Frontal cortex (tissue), 4 donors: ENCODE results near the gene FAR2. TPM values are rescaled to one million over a fixed set of nuclear protein-coding genes. Genes with fewer than 3 reads are reported as not detected.
"Not testable (repeated sequence)": the region's sequence is repeated elsewhere in the genome, so short reads cannot be mapped to it uniquely, and the experiment has no call there.

Source experiments
- DNase-seq, 2 donors: peaks; one replicate each; pipeline ENCODE4 v3.0.0; 2012; ENCODE audit warnings: low spot score in 2 of 2
- FAIRE-seq: peaks from 2 replicates; lab custom pipeline; 2012; peaks lifted over from hg19 to GRCh38; lab: Jason Lieb, UNC
- total RNA-seq: library from RNA; depleted of rRNA; stranded (reverse); fragments of >200 nt; gene quantifications from one replicate; pipeline ENCODE4 v1.2.3, GENCODE V29; 2014
- donor health status: control.
- donor health status: control.
- donor health status: control.

FAR2 gene
- total RNA-seq, 1 donor from 2014 or later, result 49.3 TPM

DNA sequence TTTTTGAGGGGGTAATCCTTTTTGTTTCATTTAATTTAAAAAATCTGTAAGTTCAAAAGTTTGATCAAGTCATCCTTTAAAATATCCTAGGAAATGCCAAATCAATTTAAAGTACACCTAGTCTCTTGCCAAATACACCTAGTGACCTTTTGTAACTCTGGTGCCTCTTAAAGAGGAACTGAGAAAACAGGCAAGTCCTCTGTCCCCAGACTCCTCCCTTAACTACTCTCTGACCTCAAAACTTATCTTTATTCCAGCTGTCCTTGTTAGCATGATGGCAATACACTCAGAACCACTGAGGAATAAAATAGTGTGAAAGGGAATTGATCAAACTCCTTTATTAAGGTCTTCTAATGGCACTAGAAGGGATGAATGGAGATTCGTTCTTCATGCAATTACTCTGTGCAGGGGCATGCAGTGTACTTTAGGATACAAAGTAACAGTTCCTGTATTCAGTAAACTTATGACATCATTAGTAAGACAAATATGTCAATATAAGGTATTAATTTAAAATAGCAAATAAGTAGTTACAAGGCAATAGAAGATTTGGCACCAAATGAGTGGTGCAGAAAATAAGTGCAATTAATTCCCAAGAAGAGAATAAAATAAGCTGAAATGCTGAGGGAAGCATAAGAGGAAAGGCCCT lies 3.3 kb downstream of the FAR2 start:
- FAIRE-seq (no peak), DNase-seq (no peak)

DNA sequence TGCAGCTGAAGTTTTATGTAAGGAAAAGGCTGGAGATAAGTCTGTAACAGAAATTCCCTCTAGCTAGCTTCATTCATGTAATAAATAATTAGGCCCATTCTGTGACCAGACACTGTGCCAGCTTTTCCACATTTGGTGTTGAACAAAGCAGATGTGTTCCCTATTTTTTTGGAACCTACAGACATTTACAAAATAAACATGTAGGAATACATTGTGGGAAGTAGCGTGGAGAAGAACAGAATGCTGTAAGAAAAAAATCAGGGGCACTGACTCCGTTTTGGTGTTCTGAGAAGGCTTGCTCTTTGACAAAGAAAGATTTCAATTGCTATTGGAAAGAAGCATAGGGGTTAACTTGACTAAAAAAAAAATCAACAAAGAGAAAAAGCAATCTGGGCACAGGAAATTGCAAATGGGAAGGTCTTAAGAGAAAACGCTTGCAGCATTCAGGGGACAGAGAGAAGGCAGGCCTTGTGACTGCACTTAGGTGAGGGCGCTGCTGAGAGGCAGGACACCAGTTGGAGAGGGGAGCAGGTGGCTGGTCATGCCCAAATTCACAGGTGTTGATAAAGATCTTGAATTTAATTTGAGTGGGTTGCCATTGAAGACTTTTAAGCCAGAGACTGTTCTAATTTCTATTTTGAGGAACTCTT lies 4.0 kb downstream of the FAR2 start:
- DNase-seq (no peak), FAIRE-seq (no peak)

DNA sequence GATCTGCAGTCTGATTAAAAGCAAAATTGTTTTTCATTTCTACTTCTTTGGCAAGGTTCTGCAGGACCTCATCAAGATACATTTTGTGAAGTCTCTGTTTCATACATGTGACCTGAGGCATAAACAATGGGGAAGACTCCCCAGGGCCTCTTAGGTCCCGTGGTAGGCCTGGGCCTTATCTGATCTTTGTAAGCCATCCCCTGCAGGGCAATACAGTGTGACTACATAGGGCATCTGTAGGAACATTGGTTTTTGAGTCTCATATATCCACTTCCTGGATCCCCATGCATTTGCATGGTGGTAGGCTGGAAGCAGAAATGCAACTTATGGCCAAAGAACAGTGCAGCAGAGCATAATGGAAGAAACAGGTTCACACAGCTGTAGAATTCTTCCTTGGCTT lies 6.0 kb downstream of the FAR2 start:
- FAIRE-seq, result no peak
- DNase-seq, result no peak

DNA sequence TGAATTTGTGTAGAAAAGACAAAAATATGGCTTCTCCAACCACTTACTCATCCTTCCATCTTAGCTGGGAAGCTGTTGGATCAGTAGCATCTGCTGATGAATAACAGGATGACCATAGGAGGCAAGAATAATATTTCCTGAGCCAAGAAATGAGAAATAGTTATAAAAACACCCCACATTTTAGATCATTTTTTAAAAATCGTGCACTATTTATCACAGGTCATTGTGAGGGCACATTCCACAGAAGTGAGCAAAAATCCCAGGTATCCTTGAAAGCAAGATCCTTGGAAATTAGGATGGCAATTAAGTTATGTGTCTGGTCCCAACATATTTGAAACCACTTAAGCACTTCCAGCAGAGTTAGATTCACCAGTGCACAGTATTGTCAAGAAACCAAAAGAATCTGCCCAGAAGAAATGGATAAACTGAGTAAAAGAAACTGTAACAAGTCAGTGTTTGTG lies 8.4 kb downstream of the FAR2 start:
- no peak for DNase-seq
- no peak for FAIRE-seq

- no peak for FAIRE-seq
These were observed 9.2 kb downstream of the FAR2 start for GRCh38 chr12:29158115-29158763.

GRCh38 chr12:29159661-29160060 lies 10.6 kb downstream of the FAR2 start:
- no peak for FAIRE-seq
- DNase-seq, result no peak

More at GRCh38 chr12:29158115-29158763, 9.2 kb downstream of the FAR2 start:
- no peak for DNase-seq

DNA sequence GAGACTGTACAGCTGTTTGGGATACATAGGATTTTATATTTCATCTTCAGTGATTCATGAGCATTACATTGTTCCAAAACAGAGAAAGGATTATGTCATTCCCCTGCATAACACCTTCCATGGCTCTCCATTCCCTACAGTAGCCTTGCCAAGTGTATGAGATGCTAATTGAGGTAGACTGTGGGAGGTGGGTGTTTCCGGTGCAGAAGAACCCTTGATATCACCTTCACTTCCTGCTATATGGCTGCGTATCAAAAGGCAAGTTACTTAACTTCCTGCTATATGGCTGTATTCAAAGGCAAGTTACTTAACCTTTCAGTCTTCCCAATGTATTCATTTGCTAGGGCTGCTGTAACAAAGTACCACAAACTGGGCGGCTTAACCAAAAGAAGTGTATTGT lies 11.2 kb downstream of the FAR2 start:
- FAIRE-seq (no peak), DNase-seq (no peak)

- FAIRE-seq (no peak), DNase-seq (no peak)
These were observed 14.1 kb downstream of the FAR2 start for GRCh38 chr12:29163146-29163545.

- DNase-seq (no peak), FAIRE-seq (no peak)
These were observed 15.7 kb downstream of the FAR2 start for GRCh38 chr12:29164477-29165393.

DNA sequence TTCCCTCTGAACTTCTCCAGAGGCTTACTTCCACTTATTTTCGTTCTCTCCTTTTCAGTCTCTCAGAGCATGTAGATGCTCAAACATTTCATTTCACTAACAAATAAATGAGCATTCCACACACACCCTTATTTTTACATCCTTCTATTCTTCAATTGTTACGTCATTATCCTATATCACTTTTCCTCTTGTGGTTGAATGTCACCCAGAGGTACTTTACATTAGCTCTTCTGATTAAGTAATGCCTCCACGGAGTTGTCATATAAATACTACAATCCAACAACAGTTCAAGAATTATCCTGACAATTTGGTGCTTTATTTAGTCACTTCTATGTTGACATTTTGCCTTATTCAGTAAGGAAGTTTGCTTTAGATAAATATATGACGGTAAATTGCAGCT lies 18.4 kb downstream of the FAR2 start:
- no peak for FAIRE-seq

DNA sequence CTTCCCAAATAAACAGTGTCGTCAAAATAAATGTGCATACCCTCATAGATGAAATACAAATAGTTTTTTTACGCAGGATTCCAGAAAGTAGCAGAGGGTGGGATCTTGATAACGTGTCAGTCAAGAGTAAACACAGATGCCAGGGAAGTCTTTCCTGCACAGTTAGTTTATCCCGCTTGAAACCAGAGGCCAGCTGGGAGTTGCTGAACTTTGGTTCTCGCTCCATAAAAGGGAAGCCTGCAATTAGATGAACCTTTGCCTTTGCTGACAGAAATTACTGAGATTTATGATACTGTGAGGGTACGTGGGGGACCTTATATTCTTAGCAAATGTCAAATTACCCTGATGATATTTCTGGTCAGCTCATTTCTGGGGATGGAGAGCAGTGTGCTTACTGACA lies 18.9 kb downstream of the FAR2 start:
- FAIRE-seq (no peak), DNase-seq (no peak)

More for the DNA sequence above, 18.4 kb downstream of the FAR2 start:
- DNase-seq, result no peak

- not testable (repeated sequence) for DNase-seq, FAIRE-seq
These were observed 20.9 kb downstream of the FAR2 start for GRCh38 chr12:29169978-29170377.

GRCh38 chr12:29170478-29171084 lies 21.5 kb downstream of the FAR2 start:
- DNase-seq, FAIRE-seq: not testable (repeated sequence)

DNA sequence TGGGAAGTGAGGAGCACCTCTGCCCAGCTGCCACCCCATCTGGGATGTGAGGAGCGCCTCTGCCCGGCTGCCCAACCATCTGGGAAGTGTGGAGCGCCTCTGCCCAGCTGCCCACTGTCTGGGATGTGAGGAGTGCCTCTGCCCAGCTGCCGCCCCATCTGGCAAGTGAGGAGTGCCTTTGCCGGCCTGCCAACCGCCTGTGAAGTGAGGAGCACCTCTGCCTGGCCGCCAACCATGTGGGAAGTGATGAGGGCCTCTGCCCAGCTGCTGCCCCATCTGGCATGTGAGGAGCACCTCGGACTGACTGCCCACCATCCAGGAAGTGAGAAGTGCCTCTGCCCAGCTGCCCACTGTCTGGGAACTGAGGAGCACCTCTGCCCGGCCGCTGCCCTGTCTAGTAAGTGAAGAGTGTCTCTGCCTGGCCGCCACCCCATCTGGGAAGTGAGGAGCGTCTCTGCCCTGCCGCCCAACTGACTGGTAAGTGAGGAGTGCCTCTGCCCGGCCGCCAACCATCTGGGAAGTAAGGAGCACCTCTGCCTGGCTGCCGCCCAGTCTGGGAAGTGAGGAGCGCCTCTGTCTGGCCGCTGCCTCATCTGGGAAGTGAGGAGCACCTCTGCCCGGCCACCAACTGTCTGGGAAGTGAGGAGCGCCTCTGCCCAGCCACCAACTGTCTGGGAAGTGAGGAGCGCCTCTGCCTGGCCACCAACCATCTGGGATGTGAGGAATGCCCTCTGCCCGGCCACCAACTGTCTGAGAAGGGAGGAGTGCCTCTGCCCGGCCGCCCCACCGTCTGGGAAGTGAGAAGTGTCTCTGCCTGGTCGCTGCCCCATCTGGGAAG lies 22.6 kb downstream of the FAR2 start:
- no peak for DNase-seq
- no peak for FAIRE-seq

GRCh38 chr12:29176941-29177340 lies 27.9 kb downstream of the FAR2 start:
- no peak for FAIRE-seq

GRCh38 chr12:29182247-29182646 lies 33.2 kb downstream of the FAR2 start:
- FAIRE-seq, DNase-seq: not testable (repeated sequence)

More at GRCh38 chr12:29176941-29177340, 27.9 kb downstream of the FAR2 start:
- no peak for DNase-seq

DNA sequence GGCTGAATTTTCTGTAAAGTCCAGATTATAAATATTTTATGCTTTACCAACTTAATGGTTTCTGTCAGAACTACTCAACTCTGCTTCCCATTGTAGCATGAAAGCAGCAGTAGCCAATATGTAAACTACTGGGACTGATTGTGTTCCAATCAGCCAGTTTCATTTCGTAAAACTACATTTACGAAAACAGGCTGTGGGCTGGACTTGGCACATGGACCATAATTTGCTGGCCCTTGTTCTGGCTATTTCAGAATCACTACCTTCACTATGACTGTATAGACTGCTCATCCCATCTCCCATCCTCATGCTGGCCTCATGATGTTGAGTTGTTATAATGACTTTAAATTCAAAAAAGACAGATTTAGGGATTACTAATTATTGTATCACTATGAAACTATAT lies 38.7 kb downstream of the FAR2 start:
- DNase-seq, result no peak
- FAIRE-seq, result no peak

DNA sequence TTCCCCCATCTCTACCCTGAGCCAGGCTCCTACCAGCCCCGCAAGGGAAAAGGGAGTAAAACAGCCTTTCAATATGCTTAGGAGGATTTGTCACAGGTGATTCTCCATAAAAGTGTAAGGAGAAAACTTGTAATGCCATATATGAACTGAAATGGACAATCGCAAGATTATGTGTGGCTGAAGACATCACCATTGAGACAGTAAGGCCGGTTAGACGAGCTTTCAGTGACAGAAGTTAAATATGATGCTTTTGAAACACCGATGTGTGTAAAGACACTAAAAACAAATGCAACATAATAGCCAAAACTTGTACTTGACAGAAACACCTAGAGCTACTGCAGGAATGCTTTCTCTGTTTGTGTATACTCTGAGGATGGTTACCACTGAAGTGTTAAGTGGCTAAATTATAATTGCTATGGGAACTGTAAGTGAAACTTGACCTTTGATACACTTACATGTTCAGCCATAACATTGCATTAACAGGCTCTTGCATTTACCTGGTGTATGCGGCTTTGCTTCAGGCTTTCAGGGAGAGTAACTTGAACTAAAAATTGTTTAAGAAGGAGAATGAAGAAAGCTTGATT lies 42.3 kb downstream of the FAR2 start:
- no peak for FAIRE-seq

More for the DNA sequence above, 42.3 kb downstream of the FAR2 start:
- DNase-seq, result no peak
